T-helper 2 cell treated with Interferon-gamma antibody and Interleukin-4, amounts not matched to agents 100 ng/mL and 5 ng/mL, for 36 hours (primary cell): ENCODE data around the gene PIK3CB. TPM values are rescaled to one million over a fixed set of nuclear protein-coding genes. Genes with fewer than 3 reads are reported as not detected.
"Not testable (repeated sequence)": the region's sequence is repeated elsewhere in the genome, so short reads cannot be mapped to it uniquely, and the experiment has no call there.

Source experiments
- intact Hi-C: fragments of 100-400 bp; cut with micrococcal nuclease; formaldehyde crosslinking; loops from one replicate; pipeline ENCODE4 v1.15.1; 2023
- total RNA-seq: library from RNA; stranded (reverse); gene quantifications from 2 replicates; pipeline ENCODE4 v1.2.3, GENCODE V29; 2022

PIK3CB gene
- total RNA-seq, 1 donor from 2014 or later = 19.4 TPM

GRCh38 chr3:138806376-138807080 is 28.2 kb downstream of the PIK3CB start:
- intact Hi-C loops = no loop called here

GRCh38 chr3:138803006-138803653 is 31.6 kb downstream of the PIK3CB start:
- intact Hi-C loops = no loop called here

- intact Hi-C loops = not testable (repeated sequence)
Observed at GRCh38 chr3:138802223-138802622, 32.5 kb downstream of the PIK3CB start.

GRCh38 chr3:138801792-138802191 is 32.9 kb downstream of the PIK3CB start:
- intact Hi-C loops = no loop called here

- intact Hi-C loops = no loop called here
Observed at GRCh38 chr3:138800248-138800647, 34.5 kb downstream of the PIK3CB start.

GRCh38 chr3:138799822-138800221 is 34.9 kb downstream of the PIK3CB start:
- intact Hi-C loops = no loop called here

GRCh38 chr3:138797508-138798038 is 37.2 kb downstream of the PIK3CB start:
- intact Hi-C loops = no loop called here

GRCh38 chr3:138796761-138797160 is 38.0 kb downstream of the PIK3CB start:
- intact Hi-C loops = no loop called here

GRCh38 chr3:138786788-138787271 is 47.9 kb downstream of the PIK3CB start:
- intact Hi-C loops = no loop called here

- intact Hi-C loops = no loop called here
Observed at GRCh38 chr3:138785951-138786350, 48.8 kb downstream of the PIK3CB start.

- intact Hi-C loops = not testable (repeated sequence)
Observed at GRCh38 chr3:138785362-138785857, 49.3 kb downstream of the PIK3CB start.

- intact Hi-C loops = loop anchor here (5.0 kb wide), 3 partner anchors 85 to 190 kb away; partner anchors contain the start of gene CEP70
Observed at GRCh38 chr3:138782755-138783154, 52.0 kb downstream of the PIK3CB start.

GRCh38 chr3:138781012-138781470 is 53.7 kb downstream of the PIK3CB start:
- intact Hi-C loops = loop anchor here (1.0 to 5.0 kb wide), 4 partner anchors 53 to 189 kb away; partner anchors contain the start of genes CEP70 and PIK3CB

- intact Hi-C loops = no loop called here
Observed at GRCh38 chr3:138778643-138779042, 56.1 kb downstream of the PIK3CB start.

- intact Hi-C loops = no loop called here
Observed at GRCh38 chr3:138776961-138777360, 57.8 kb downstream of the PIK3CB start.

- intact Hi-C loops = no loop called here
Observed at GRCh38 chr3:138775254-138775595, 59.5 kb downstream of the PIK3CB start.

GRCh38 chr3:138774529-138775253 is 60.0 kb downstream of the PIK3CB start:
- intact Hi-C loops = no loop called here

- intact Hi-C loops = no loop called here
Observed at GRCh38 chr3:138771585-138771984, 63.1 kb downstream of the PIK3CB start.

- intact Hi-C loops = no loop called here
Observed at GRCh38 chr3:138769616-138770015, 65.1 kb downstream of the PIK3CB start.

GRCh38 chr3:138768946-138769345 is 65.8 kb downstream of the PIK3CB start:
- intact Hi-C loops = no loop called here

GRCh38 chr3:138768125-138768524 is 66.6 kb downstream of the PIK3CB start:
- intact Hi-C loops = no loop called here
